Lung (tissue), 12 donors: ENCODE data around the gene SRC. TPM values are rescaled to one million over a fixed set of nuclear protein-coding genes. Genes with fewer than 3 reads are reported as not detected.

ENCODE experiments used
- ATAC-seq: fragments of 200-7000 bp; cut with Tn5 transposase; one replicate; pipeline ENCODE4 v1.9.1; 2020; ENCODE audit warnings: moderate number of reproducible peaks; ENCODE audit not compliant: insufficient read depth, low FRiP score
- DNase-seq, 3 donors: peaks; one replicate each; pipeline ENCODE4 v3.0.0-alpha.2; 2013 to 2017
- H3K27ac ChIP-seq, 2 donors: one replicate each; pipeline ENCODE4 v1.5.1; 2013; ENCODE audit warnings: mild to moderate bottlenecking in 2 of 2, moderate library complexity in 2 of 2, control low read depth in 1 of 2, inconsistent platforms in 1 of 2, low read depth in 1 of 2, low read length in 1 of 2
- H3K27me3 ChIP-seq, 3 donors: one replicate each; pipeline ENCODE4 v1.5.1; 2013; ENCODE audit warnings: low read length in 2 of 3; ENCODE audit not compliant: control insufficient read depth in 3 of 3, insufficient read depth in 3 of 3
- H3K36me3 ChIP-seq, 4 donors: one replicate each; pipeline ENCODE4 v1.5.1; 2013; ENCODE audit warnings: low read length in 4 of 4, mild to moderate bottlenecking in 1 of 4, moderate library complexity in 1 of 4; ENCODE audit not compliant: control insufficient read depth in 4 of 4, insufficient read depth in 4 of 4
- H3K4me1 ChIP-seq, 5 donors: one replicate each; pipeline ENCODE4 v1.5.1; 2013; ENCODE audit warnings: low read length in 5 of 5, mild to moderate bottlenecking in 2 of 5, moderate library complexity in 1 of 5; ENCODE audit not compliant: control insufficient read depth in 5 of 5, insufficient read depth in 5 of 5
- H3K4me3 ChIP-seq: one replicate; pipeline ENCODE4 v1.5.1; 2013; ENCODE audit warnings: mild to moderate bottlenecking, control low read depth, moderate library complexity
- H3K9ac ChIP-seq, 2 donors: one replicate each; pipeline ENCODE4 v1.5.1; 2013; ENCODE audit warnings: low read length in 2 of 2, control low read depth in 1 of 2; ENCODE audit not compliant: insufficient read depth in 1 of 2
- H3K9me3 ChIP-seq, 4 donors: one replicate each; pipeline ENCODE4 v1.5.1; 2013; ENCODE audit warnings: low read length in 3 of 4, mild to moderate bottlenecking in 1 of 4, moderate library complexity in 1 of 4; ENCODE audit not compliant: control insufficient read depth in 4 of 4, insufficient read depth in 3 of 4
- WGBS, 2 donors: extraction: QIAGEN DNeasy Blood & Tissue Kit; methylation state at CpG; one replicate each; pipeline ENCODE4 v1.1.7; 2013; 5-methylcytosine and 5-hydroxymethylcytosine counted together
- polyA plus RNA-seq, 2 donors: library from polyadenylated mRNA; stranded (reverse); fragments of 200-250 nt; gene quantifications; one replicate each; pipeline ENCODE4 v1.2.1, GENCODE V29; 2013
- total RNA-seq, 2 donors: library from RNA; depleted of rRNA in 1 of 2; stranded (reverse); fragments of >200 nt in 1 of 2; gene quantifications; one replicate each; pipeline ENCODE4 v1.2.1, GENCODE V29; 2014 to 2021
- TF ChIP-seq, protein P1 (sequence below): IDR thresholded peaks from 2 replicates; pipeline ENCODE4 v1.5.1; 2012; ENCODE audit warnings: mild to moderate bottlenecking; ENCODE audit errors: control extremely low read depth, extremely low read depth
- donor health status: control.
- donor health status: control.
- donor health status: Bipolar disorder and iron deficiency.
- donor health status: healthy.
- donor health status: DM: yes; HTN: yes; CAD: no.

Gene SRC
- total and polyA plus RNA-seq, 4 donors = 35.6 to 69.5 (median 50.1) TPM

DNA sequence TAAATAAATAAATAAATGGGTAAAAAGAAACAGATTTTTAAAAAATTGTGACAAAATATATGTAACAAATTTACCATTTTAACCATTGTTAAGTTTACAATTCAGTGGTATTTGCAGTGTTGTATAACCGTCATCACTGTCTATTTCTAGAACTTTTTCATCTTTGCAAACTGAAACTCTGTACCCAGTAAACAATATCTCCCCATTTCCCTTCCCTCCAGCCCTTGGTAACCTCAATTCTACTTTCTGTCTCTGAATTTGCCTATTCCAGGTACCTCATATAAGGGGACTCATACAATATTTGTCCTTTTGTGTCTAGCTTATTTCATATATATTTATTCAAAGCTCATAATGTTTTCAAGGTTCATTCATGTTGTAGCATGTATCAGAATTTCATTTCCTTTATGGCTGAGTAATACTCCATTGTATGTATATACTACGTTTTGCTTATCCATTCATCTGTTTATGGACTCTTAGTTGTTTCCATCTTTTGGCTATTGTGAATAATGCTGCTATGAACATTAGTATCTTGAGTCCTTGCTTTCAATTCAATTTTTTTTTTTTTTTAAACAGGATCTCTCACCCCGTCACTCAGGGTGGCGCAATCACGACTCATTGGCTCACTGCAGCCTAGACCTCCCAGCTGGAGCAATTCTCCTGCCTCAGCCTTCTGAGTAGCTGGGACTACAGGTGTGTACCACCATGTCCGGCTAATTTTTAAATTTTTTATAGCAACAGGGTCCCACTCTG, 47.6 kb upstream of the SRC start:
- 76 to 78% methylated on average over 6 of the region's 6 CpGs for WGBS, 2 donors
- H3K4me3 ChIP-seq = no peak overlapping the region
- ATAC-seq (no peak), DNase-seq (peak in 1 of 3 donors; percentile 42)
- peaks cover 0 to 4% (median 0%) of the 10 kb centered on the region in 4 donors for H3K9me3 ChIP-seq
- peaks cover 0 to 23% (median 6%) of the 10 kb centered on the region in 5 donors for H3K4me1 ChIP-seq
- no peak overlapping the region for H3K27ac ChIP-seq
- TF ChIP-seq, protein P1, sequence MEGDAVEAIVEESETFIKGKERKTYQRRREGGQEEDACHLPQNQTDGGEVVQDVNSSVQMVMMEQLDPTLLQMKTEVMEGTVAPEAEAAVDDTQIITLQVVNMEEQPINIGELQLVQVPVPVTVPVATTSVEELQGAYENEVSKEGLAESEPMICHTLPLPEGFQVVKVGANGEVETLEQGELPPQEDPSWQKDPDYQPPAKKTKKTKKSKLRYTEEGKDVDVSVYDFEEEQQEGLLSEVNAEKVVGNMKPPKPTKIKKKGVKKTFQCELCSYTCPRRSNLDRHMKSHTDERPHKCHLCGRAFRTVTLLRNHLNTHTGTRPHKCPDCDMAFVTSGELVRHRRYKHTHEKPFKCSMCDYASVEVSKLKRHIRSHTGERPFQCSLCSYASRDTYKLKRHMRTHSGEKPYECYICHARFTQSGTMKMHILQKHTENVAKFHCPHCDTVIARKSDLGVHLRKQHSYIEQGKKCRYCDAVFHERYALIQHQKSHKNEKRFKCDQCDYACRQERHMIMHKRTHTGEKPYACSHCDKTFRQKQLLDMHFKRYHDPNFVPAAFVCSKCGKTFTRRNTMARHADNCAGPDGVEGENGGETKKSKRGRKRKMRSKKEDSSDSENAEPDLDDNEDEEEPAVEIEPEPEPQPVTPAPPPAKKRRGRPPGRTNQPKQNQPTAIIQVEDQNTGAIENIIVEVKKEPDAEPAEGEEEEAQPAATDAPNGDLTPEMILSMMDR = no peak
- no peaks in the 10 kb centered on the region for H3K27me3 ChIP-seq
- peaks cover 10 to 19% (median 17%) of the 10 kb centered on the region in 4 donors for H3K36me3 ChIP-seq
- no peak overlapping the region for H3K9ac ChIP-seq

DNA sequence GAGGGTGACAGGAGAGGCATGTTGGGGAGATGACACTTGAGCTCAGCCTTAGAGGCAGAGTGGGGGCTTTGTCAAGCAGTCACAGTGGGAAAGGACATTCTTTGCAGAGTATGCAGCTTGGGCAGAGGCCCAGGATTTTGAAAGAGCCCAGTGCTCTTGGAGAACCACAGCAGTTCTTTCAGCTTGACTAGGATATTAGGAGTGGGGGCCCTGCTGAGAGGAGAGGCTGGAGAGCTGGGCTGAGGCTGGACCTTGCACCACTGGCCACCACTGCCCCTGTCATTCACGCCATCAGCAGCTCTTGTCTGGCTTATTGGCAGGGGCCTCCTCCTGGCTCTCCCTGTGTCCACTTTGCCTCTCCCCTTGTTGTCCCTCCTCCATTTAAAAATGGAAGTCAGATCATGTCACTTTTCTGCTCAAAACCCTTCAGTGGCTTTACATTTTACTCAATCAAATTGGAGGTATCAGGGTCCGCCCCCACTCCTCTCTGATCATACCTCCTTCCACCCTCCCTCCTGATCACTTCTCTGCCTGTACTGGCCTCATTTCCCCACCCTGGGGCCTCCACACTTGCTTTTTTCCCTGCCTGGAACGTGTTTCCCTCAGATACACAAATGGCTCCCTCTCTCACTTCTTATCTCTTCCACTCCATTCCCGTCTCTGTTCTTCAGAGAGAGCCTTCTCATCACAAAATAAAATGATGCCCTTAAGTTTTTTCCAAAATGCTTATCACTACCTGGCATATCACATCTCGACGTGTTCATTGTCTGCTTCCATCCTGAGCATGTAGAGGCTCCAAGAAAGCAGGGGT, 46.0 kb upstream of the SRC start:
- no peaks in the 10 kb centered on the region for H3K27me3 ChIP-seq
- TF ChIP-seq, protein P1 = no peak
- H3K4me1 ChIP-seq = peaks cover 0 to 22% (median 6%) of the 10 kb centered on the region in 5 donors
- no peak overlapping the region for H3K4me3 ChIP-seq
- ATAC-seq (no peak), DNase-seq (peak in 2 of 3 donors; percentile 46 to 74)
- 88 to 91% methylated on average over 6 of the region's 6 CpGs for WGBS, 2 donors
- H3K27ac ChIP-seq = no peak overlapping the region
- no peaks in the 10 kb centered on the region for H3K9me3 ChIP-seq
- H3K9ac ChIP-seq = no peak overlapping the region
- H3K36me3 ChIP-seq = peaks cover 10 to 28% (median 17%) of the 10 kb centered on the region in 4 donors

DNA sequence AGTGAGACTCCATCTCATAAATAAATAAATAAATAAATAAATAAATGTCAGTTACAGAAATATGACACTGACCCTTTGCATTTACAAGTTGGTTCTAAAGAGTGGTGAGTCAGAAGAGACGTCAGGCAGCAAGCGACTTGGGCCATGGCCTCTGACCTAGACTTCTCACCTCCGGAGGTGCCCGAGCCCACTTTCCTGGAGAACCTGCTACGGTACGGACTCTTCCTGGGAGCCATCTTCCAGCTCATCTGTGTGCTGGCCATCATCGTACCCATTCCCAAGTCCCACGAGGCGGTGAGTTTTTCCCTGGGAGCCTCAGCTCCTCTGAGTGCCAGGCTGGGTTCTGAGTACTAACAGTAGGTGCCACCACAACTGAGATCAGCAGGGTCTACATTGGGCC, 44.8 kb upstream of the SRC start:
- TF ChIP-seq, protein P1 = no peak
- DNase-seq (no peak), ATAC-seq (no peak)
- 97 to 98% methylated on average over 9 of the region's 9 CpGs for WGBS, 2 donors
- Histone ChIP-seq H3K27ac (no peak overlapping the region), H3K4me3 (no peak overlapping the region), H3K36me3 (peaks cover 10 to 28% (median 17%) of the 10 kb centered on the region in 4 donors), H3K4me1 (peaks cover 0 to 19% (median 6%) of the 10 kb centered on the region in 5 donors), H3K9ac (no peak overlapping the region), H3K27me3 (no peaks in the 10 kb centered on the region), H3K9me3 (no peaks in the 10 kb centered on the region)
